Breast epithelium (tissue), 4 donors: ENCODE data around the gene DTX3L. TPM values are rescaled to one million over a fixed set of nuclear protein-coding genes. Genes with fewer than 3 reads are reported as not detected.

Experiments used
- DNase-seq, 2 donors: peaks; one replicate each; pipeline ENCODE4 v3.0.0-alpha.2; 2019; ENCODE audit warnings: low spot score in 2 of 2
- H3K27ac ChIP-seq, 2 donors: fragments of 200-600 bp; sonication (generic) in 1 of 2; one replicate each; pipeline ENCODE4 v1.5.1; 2016 to 2019; ENCODE audit warnings: mild to moderate bottlenecking in 1 of 2
- H3K27me3 ChIP-seq, 2 donors: fragments of 200-600 bp; sonication (generic) in 1 of 2; one replicate each; pipeline versions ENCODE4 v1.5.1 to v1.6.0; 2017 to 2019; ENCODE audit warnings: control low read depth in 1 of 2, mild to moderate bottlenecking in 1 of 2
- H3K36me3 ChIP-seq: fragments of 200-600 bp; one replicate; pipeline ENCODE4 v1.5.1; 2019
- H3K4me1 ChIP-seq, 2 donors: fragments of 200-600 bp; sonication (generic); one replicate each; pipeline ENCODE4 v1.5.1; 2016 to 2019; ENCODE audit warnings: control low read depth in 1 of 2
- H3K4me3 ChIP-seq, 3 donors: fragments of 200-600 bp; sonication (generic); 1 replicate in 2 of 3; 2 replicates in 1 of 3; pipeline ENCODE4 v1.5.1; 2016 to 2019; ENCODE audit warnings: mild to moderate bottlenecking in 3 of 3, moderate library complexity in 2 of 3
- H3K9me3 ChIP-seq, 2 donors: fragments of 200-600 bp; sonication (generic) in 1 of 2; one replicate each; pipeline ENCODE4 v1.5.1; 2016 to 2019; ENCODE audit warnings: control low read depth in 1 of 2
- POLR2A ChIP-seq: fragments of 450-650 bp; IDR thresholded peaks from one replicate; pipeline ENCODE4 v1.6.1; 2016; ENCODE audit warnings: antibody characterized with exemption, mild to moderate bottlenecking, moderate library complexity
- POLR2AphosphoS5 ChIP-seq, 3 donors: sonication (generic); formaldehyde crosslinking; IDR thresholded peaks; one replicate each; pipeline ENCODE4 v1.6.1; 2017; ENCODE audit warnings: antibody characterized with exemption in 3 of 3
- intact Hi-C: fragments of 100-400 bp; cut with DNase I; formaldehyde crosslinking; loops from one replicate; pipeline ENCODE4 v1.15.1; 2023; ENCODE audit warnings: low total_unique reads
- total RNA-seq, 3 donors: library from RNA; depleted of rRNA; stranded (reverse); fragments of >200 nt; gene quantifications; one replicate each; pipeline ENCODE4 v1.1.0, GENCODE V29; 2016
- TF ChIP-seq, protein P1 (sequence below), 3 donors: fragments of 450-650 bp; IDR thresholded peaks; one replicate each; pipeline ENCODE4 v1.5.1; 2016 to 2017; ENCODE audit warnings: antibody characterized with exemption in 3 of 3, mild to moderate bottlenecking in 3 of 3, moderate library complexity in 3 of 3

DTX3L gene
- total RNA-seq, 3 donors from 2014 or later: 19.0 to 30.1 (median 29.2) TPM

DNA sequence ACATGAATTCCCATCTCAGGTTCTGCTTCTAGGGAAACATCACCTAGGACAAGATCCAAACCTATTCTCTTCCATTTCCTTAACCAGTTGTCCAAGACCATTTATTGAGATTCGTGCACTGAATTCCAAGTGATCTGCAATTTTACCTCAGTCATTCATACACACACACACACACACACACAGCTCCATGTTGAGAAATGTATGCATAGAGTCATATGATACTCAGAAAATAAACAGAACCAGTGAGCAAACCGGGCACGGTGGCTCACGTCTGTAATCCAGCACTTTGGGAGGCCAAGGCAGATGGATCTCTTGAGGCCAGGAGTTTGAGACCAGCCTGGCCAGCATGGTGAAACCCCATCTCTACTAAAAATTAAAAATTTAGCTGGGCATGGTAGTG is 43.3 kb upstream of the DTX3L start:
- no peak overlapping the region for H3K4me3 ChIP-seq
- H3K27ac ChIP-seq: no peak overlapping the region
- no peaks in the 10 kb centered on the region for H3K36me3 ChIP-seq
- TF ChIP-seq, protein P1, sequence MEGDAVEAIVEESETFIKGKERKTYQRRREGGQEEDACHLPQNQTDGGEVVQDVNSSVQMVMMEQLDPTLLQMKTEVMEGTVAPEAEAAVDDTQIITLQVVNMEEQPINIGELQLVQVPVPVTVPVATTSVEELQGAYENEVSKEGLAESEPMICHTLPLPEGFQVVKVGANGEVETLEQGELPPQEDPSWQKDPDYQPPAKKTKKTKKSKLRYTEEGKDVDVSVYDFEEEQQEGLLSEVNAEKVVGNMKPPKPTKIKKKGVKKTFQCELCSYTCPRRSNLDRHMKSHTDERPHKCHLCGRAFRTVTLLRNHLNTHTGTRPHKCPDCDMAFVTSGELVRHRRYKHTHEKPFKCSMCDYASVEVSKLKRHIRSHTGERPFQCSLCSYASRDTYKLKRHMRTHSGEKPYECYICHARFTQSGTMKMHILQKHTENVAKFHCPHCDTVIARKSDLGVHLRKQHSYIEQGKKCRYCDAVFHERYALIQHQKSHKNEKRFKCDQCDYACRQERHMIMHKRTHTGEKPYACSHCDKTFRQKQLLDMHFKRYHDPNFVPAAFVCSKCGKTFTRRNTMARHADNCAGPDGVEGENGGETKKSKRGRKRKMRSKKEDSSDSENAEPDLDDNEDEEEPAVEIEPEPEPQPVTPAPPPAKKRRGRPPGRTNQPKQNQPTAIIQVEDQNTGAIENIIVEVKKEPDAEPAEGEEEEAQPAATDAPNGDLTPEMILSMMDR (IDR thresholded peaks at IDR 0.05): no peak
- no peak for TF ChIP-seq POLR2A
- TF ChIP-seq POLR2AphosphoS5 (IDR thresholded peaks at IDR 0.05): no peak
- intact Hi-C loops: no loop called here
- H3K4me1 ChIP-seq: no peaks in the 10 kb centered on the region
- DNase-seq: no peak
- H3K27me3 ChIP-seq: no peaks in the 10 kb centered on the region
- H3K9me3 ChIP-seq: no peaks in the 10 kb centered on the region

GRCh38 chr3:122523317-122523716 is 40.8 kb upstream of the DTX3L start:
- TF ChIP-seq, protein P1 (IDR thresholded peaks at IDR 0.05): no peak
- TF ChIP-seq POLR2A (no peak), POLR2AphosphoS5 (IDR thresholded peaks at IDR 0.05) (no peak)
- no peaks in the 10 kb centered on the region for H3K4me1 ChIP-seq
- H3K36me3 ChIP-seq: no peaks in the 10 kb centered on the region
- H3K27me3 ChIP-seq: no peaks in the 10 kb centered on the region
- DNase-seq: no peak
- no peak overlapping the region for H3K4me3 ChIP-seq
- H3K27ac ChIP-seq: no peak overlapping the region
- H3K9me3 ChIP-seq: no peaks in the 10 kb centered on the region
- intact Hi-C loops: no loop called here

GRCh38 chr3:122530164-122530563 is 34.0 kb upstream of the DTX3L start:
- Histone ChIP-seq H3K4me3 (no peak overlapping the region), H3K4me1 (peaks cover 0 to 4% of the 10 kb centered on the region in 2 donors), H3K9me3 (no peaks in the 10 kb centered on the region), H3K27me3 (no peaks in the 10 kb centered on the region), H3K27ac (no peak overlapping the region), H3K36me3 (peaks cover 3% of the 10 kb centered on the region)
- TF ChIP-seq, protein P1 (IDR thresholded peaks at IDR 0.05): no peak
- TF ChIP-seq POLR2AphosphoS5 (IDR thresholded peaks at IDR 0.05) (no peak), POLR2A (no peak)
- intact Hi-C loops: loop anchor here (10.0 kb wide), 1 partner anchor 865 kb away; the partner anchor contains the start of gene HCLS1
- DNase-seq: no peak

DNA sequence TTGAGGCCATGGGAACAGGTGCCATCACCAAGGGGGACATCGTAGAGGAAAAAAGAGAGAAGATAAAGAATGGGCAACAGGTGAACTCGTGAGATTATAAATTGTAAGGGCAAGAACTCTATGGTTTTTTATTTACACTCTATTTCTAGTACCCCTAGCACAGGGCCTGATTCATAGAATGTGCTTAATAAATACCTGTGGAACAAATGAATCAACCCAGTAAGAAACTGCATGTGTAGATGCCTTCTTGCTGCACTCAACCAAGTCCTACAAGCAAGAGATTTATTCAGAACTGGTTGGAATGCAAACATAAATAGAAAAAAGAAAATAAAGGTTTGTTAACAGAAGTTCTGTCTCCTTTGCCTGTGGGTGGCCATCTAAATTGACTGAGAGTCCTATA is 30.7 kb upstream of the DTX3L start:
- peaks cover 0 to 4% of the 10 kb centered on the region in 2 donors for H3K4me1 ChIP-seq
- H3K4me3 ChIP-seq: no peak overlapping the region
- intact Hi-C loops: loop anchor here (10.0 kb wide), 1 partner anchor 869 kb away; the partner anchor contains the start of gene HCLS1
- H3K36me3 ChIP-seq: peaks cover 3% of the 10 kb centered on the region
- H3K9me3 ChIP-seq: no peaks in the 10 kb centered on the region
- no peaks in the 10 kb centered on the region for H3K27me3 ChIP-seq
- TF ChIP-seq, protein P1 (IDR thresholded peaks at IDR 0.05): no peak
- TF ChIP-seq POLR2A (no peak), POLR2AphosphoS5 (IDR thresholded peaks at IDR 0.05) (no peak)
- H3K27ac ChIP-seq: peak overlapping the region in 1 of 2 donors; percentile 3
- no peak for DNase-seq

- Histone ChIP-seq H3K27me3 (no peaks in the 10 kb centered on the region), H3K9me3 (no peaks in the 10 kb centered on the region), H3K27ac (peak overlapping the region; percentile 3 to 21), H3K36me3 (peaks cover 3% of the 10 kb centered on the region), H3K4me3 (no peak overlapping the region), H3K4me1 (peaks cover 0 to 4% of the 10 kb centered on the region in 2 donors)
- TF ChIP-seq, protein P1 (IDR thresholded peaks at IDR 0.05): no peak
- TF ChIP-seq POLR2A: no peak
- no peak for TF ChIP-seq POLR2AphosphoS5 (IDR thresholded peaks at IDR 0.05)
- peak in 1 of 2 donors; percentile 48 for DNase-seq
- intact Hi-C loops: loop anchor here (10.0 kb wide), 1 partner anchor 869 kb away; the partner anchor contains the start of gene HCLS1
Observed at GRCh38 chr3:122533931-122534334, 30.2 kb upstream of the DTX3L start.
